ENCODE measurements around the gene ETNK2. TPM values are rescaled to one million over a fixed set of nuclear protein-coding genes. Genes with fewer than 3 reads are reported as not detected.

The ETNK2 gene
- total and polyA plus RNA-seq, 7 donors = 0.62 to 1.7 (median 1.2) TPM

- no peak for TF ChIP-seq CTCF (IDR thresholded peaks at IDR 0.05)
- ATAC-seq (peak in 2 of 4 donors; percentile 1 to 3), DNase-seq (no peak)
- peak overlapping the region; percentile 81 for H3K27ac ChIP-seq
- intact Hi-C loops (cut with DNase I) = loop anchor here in 1 of 2 donors (5.0 kb wide), 1 partner anchor 39 kb away; no protein-coding TSS in a partner anchor
- WGBS, 3 donors = 17 to 55% (median 23%) methylated on average over 8 of the region's 8 CpGs
- no peaks in the 10 kb centered on the region for H3K9me3 ChIP-seq
- H3K4me3 ChIP-seq = peak overlapping the region; percentile 51
- no peaks in the 10 kb centered on the region for H3K27me3 ChIP-seq (ENCODE audit: insufficient read depth in 3 of 3, low read length in 2 of 3)
- H3K36me3 ChIP-seq (ENCODE audit: insufficient read depth in 1 of 2, low read depth in 1 of 2) = no peaks in the 10 kb centered on the region
- H3K4me1 ChIP-seq = peaks cover 94% of the 10 kb centered on the region
Observed at GRCh38 chr1:204088596-204088995, 63.2 kb downstream of the ETNK2 start.

GRCh38 chr1:204087893-204088528, 63.8 kb downstream of the ETNK2 start:
- Histone ChIP-seq H3K36me3 (ENCODE audit: insufficient read depth in 1 of 2, low read depth in 1 of 2) (no peaks in the 10 kb centered on the region), H3K4me3 (peak overlapping the region; percentile 51), H3K4me1 (peaks cover 93% of the 10 kb centered on the region), H3K9me3 (no peaks in the 10 kb centered on the region), H3K27me3 (ENCODE audit: insufficient read depth in 3 of 3, low read length in 2 of 3) (no peaks in the 10 kb centered on the region), H3K27ac (peak overlapping the region; percentile 81)
- no peak for TF ChIP-seq CTCF (IDR thresholded peaks at IDR 0.05)
- ATAC-seq (peak in 2 of 4 donors; percentile 25 to 61), DNase-seq (peak; percentile 76 to 84)
- intact Hi-C loops (cut with DNase I) = loop anchor here in 1 of 2 donors (5.0 kb wide), 1 partner anchor 39 kb away; no protein-coding TSS in a partner anchor
- 13 to 41% (median 16%) methylated on average over 7 of the region's 7 CpGs for WGBS, 3 donors

GRCh38 chr1:204087181-204087892, 64.5 kb downstream of the ETNK2 start:
- no peak for ATAC-seq
- no peak for DNase-seq
- Histone ChIP-seq H3K27ac (peak overlapping the region; percentile 81), H3K36me3 (ENCODE audit: insufficient read depth in 1 of 2, low read depth in 1 of 2) (no peaks in the 10 kb centered on the region), H3K9me3 (no peaks in the 10 kb centered on the region), H3K4me1 (peaks cover 93% of the 10 kb centered on the region), H3K4me3 (peak overlapping the region; percentile 51), H3K27me3 (ENCODE audit: insufficient read depth in 3 of 3, low read length in 2 of 3) (no peaks in the 10 kb centered on the region)
- intact Hi-C loops (cut with DNase I) = loop anchor here in 1 of 2 donors (5.0 kb wide), 1 partner anchor 40 kb away; no protein-coding TSS in a partner anchor
- WGBS, 3 donors = 78 to 89% (median 81%) methylated on average over 8 of the region's 8 CpGs
- TF ChIP-seq CTCF (IDR thresholded peaks at IDR 0.05) = no peak

- TF ChIP-seq CTCF (IDR thresholded peaks at IDR 0.05) = no peak
- DNase-seq = no peak
- Histone ChIP-seq H3K4me3 (no peak overlapping the region), H3K27me3 (ENCODE audit: insufficient read depth in 3 of 3, low read length in 2 of 3) (no peaks in the 10 kb centered on the region), H3K4me1 (peaks cover 94% of the 10 kb centered on the region), H3K36me3 (ENCODE audit: insufficient read depth in 1 of 2, low read depth in 1 of 2) (no peaks in the 10 kb centered on the region), H3K9me3 (no peaks in the 10 kb centered on the region), H3K27ac (peak overlapping the region; percentile 83)
- intact Hi-C loops (cut with DNase I) = loop anchor here in 1 of 2 donors (5.0 kb wide), 1 partner anchor 41 kb away; no protein-coding TSS in a partner anchor
- 49 to 77% (median 54%) methylated on average over 7 of the region's 7 CpGs for WGBS, 3 donors
- no peak for ATAC-seq
Observed at GRCh38 chr1:204085876-204086275, 66.0 kb downstream of the ETNK2 start.
